Suprapubic skin (tissue), 4 donors: ENCODE data around the gene CUL1. TPM values are rescaled to one million over a fixed set of nuclear protein-coding genes. Genes with fewer than 3 reads are reported as not detected.

Experiments
- DNase-seq, 2 donors: peaks; one replicate each; pipeline ENCODE4 v3.0.0-alpha.2; 2019; ENCODE audit warnings: low spot score in 2 of 2
- H3K27ac ChIP-seq: fragments of 200-600 bp; sonication (generic); one replicate; pipeline ENCODE4 v1.5.1; 2019
- H3K27me3 ChIP-seq: fragments of 200-600 bp; sonication (generic); one replicate; pipeline ENCODE4 v1.5.1; 2019
- H3K36me3 ChIP-seq: fragments of 200-600 bp; sonication (generic); one replicate; pipeline ENCODE4 v1.5.1; 2019
- H3K4me1 ChIP-seq: fragments of 200-600 bp; sonication (generic); one replicate; pipeline ENCODE4 v1.5.1; 2019
- H3K4me3 ChIP-seq: fragments of 200-600 bp; sonication (generic); one replicate; pipeline ENCODE4 v1.5.1; 2019; ENCODE audit warnings: mild to moderate bottlenecking
- H3K9me3 ChIP-seq: fragments of 200-600 bp; sonication (generic); one replicate; pipeline ENCODE4 v1.5.1; 2019
- CTCF ChIP-seq, 2 donors: fragments of 200-600 bp in 1 of 2; fragments of 450-650 bp in 1 of 2; sonication (generic) in 1 of 2; IDR thresholded peaks; one replicate each; pipeline ENCODE4 v1.5.1; 2016 to 2019; ENCODE audit warnings: antibody characterized with exemption in 2 of 2, mild to moderate bottlenecking in 1 of 2, moderate library complexity in 1 of 2
- EP300 ChIP-seq: sonication (generic); formaldehyde crosslinking; IDR thresholded peaks from one replicate; pipeline ENCODE4 v1.6.1; 2017; ENCODE audit warnings: antibody characterized with exemption
- POLR2A ChIP-seq, 2 donors: fragments of 450-650 bp; IDR thresholded peaks; one replicate each; pipeline ENCODE4 v1.6.1; 2017; ENCODE audit warnings: antibody characterized with exemption in 2 of 2, mild to moderate bottlenecking in 2 of 2, moderate library complexity in 2 of 2
- POLR2AphosphoS5 ChIP-seq, 3 donors: sonication (generic); formaldehyde crosslinking; IDR thresholded peaks; one replicate each; pipeline ENCODE4 v1.6.1; 2017; ENCODE audit warnings: antibody characterized with exemption in 3 of 3
- WGBS: methylation state at CpG from one replicate; pipeline ENCODE4 v1.1.5; 2018; 5-methylcytosine and 5-hydroxymethylcytosine counted together
- total RNA-seq, 4 donors: library from RNA; depleted of rRNA; stranded (reverse); fragments of >200 nt; gene quantifications; one replicate each; pipeline ENCODE4 v1.1.0, GENCODE V29; 2016

CUL1 gene
- total RNA-seq, 4 donors from 2014 or later = 49.6 to 63.0 (median 56.6) TPM

DNA sequence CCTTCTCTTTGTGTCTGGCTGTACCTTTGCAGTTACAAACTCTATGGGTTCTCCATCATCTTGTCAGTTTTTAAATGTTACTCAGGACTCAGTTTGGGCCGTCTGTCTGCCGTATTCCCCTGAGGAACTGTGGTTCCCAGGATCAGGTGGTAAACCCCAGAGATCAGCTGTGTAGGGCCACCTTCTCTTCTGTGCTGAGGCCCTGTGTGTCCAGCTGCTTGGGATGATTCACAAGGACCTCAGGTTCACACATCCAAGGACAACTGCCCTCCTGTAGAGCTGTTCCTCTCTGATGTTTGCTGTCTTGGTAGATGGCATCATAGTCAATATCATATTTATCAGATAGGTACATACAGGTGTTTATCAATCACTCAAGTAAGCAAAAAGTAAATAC, 24.5 kb downstream of the CUL1 start:
- no peaks in the 10 kb centered on the region for H3K27me3 ChIP-seq
- WGBS = 91% methylated on average over 2 of the region's 2 CpGs
- no peak overlapping the region for H3K4me3 ChIP-seq
- no peak for TF ChIP-seq POLR2AphosphoS5 (IDR thresholded peaks at IDR 0.05)
- TF ChIP-seq EP300 = no peak
- TF ChIP-seq CTCF (IDR thresholded peaks at IDR 0.05) = no peak
- no peak for TF ChIP-seq POLR2A (IDR thresholded peaks at IDR 0.05)
- no peaks in the 10 kb centered on the region for H3K36me3 ChIP-seq
- no peak overlapping the region for H3K27ac ChIP-seq
- DNase-seq = no peak
- peaks cover 31% of the 10 kb centered on the region for H3K4me1 ChIP-seq
- H3K9me3 ChIP-seq = no peaks in the 10 kb centered on the region

DNA sequence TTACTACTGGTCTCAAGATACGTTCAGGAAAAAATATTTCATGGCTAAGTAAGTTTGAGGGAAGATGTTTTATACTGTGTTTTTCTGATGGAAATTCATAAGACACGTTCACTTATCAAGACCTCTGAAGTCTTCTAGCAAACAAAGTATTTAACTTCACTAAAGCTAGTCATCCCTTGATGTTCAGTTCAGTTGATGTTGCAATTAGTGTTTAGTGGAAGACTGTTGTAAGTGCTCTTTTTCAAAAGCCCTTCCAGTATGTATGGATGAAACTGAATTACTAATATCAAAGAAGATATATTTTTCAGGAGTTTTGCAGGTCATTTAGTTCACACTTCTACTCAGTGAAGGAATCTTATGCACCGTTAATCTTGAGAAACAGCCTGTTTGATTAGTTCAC, 25.1 kb downstream of the CUL1 start:
- H3K27ac ChIP-seq = no peak overlapping the region
- H3K4me3 ChIP-seq = no peak overlapping the region
- H3K27me3 ChIP-seq = no peaks in the 10 kb centered on the region
- no peaks in the 10 kb centered on the region for H3K9me3 ChIP-seq
- WGBS = 86% methylated on average over 3 of the region's 3 CpGs
- no peak for DNase-seq
- no peak for TF ChIP-seq CTCF (IDR thresholded peaks at IDR 0.05)
- TF ChIP-seq POLR2A (IDR thresholded peaks at IDR 0.05) = no peak
- TF ChIP-seq EP300 = no peak
- no peak for TF ChIP-seq POLR2AphosphoS5 (IDR thresholded peaks at IDR 0.05)
- no peaks in the 10 kb centered on the region for H3K36me3 ChIP-seq
- peaks cover 31% of the 10 kb centered on the region for H3K4me1 ChIP-seq

GRCh38 chr7:148726385-148726784, 27.7 kb downstream of the CUL1 start:
- Histone ChIP-seq H3K36me3 (peaks cover 12% of the 10 kb centered on the region), H3K4me3 (no peak overlapping the region), H3K27ac (no peak overlapping the region), H3K9me3 (no peaks in the 10 kb centered on the region), H3K4me1 (peaks cover 31% of the 10 kb centered on the region), H3K27me3 (no peaks in the 10 kb centered on the region)
- no peak for TF ChIP-seq POLR2AphosphoS5 (IDR thresholded peaks at IDR 0.05)
- no peak for DNase-seq
- WGBS = 54% methylated on average over 2 of the region's 2 CpGs

DNA sequence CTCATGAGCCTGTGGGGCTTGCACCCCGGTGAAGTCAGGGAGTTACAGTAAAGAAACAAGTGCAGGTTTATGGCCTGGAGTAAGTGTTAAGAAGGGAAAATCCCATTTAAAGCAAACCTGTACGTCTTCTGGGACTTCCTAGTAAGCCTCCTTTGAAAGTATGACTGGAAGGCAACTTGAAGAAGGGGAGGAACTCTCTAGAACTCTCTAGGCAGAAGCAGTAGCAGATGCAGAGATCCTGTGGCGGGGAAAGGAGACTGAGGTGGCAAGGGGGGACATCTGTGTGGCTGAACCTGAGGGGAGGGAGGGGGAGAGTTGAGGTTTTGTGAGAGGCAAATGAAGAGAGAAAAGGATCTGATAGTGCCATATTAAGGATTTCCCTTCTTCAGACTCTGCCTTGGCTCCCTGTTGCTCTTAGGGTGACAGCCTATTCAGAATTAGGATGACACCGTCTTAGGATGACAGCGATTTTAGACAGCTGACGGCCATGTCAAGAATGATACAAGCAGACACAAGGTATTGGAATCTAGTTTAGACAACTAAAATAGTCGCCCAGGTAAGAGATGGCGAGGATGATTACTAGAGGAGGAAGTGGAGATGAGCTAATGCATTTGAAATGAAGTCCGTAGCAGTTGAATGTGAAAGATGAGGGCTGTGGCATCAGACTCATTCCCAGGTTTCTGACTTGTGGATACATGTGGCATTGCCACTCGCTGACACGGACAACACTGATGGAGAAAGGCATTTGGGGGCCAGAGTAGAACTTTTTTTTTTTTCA, 29.0 kb downstream of the CUL1 start:
- no peak overlapping the region for H3K27ac ChIP-seq
- no peaks in the 10 kb centered on the region for H3K27me3 ChIP-seq
- peaks cover 23% of the 10 kb centered on the region for H3K36me3 ChIP-seq
- DNase-seq = no peak
- peaks cover 27% of the 10 kb centered on the region for H3K4me1 ChIP-seq
- WGBS = 79% methylated on average over 11 of the region's 11 CpGs
- no peaks in the 10 kb centered on the region for H3K9me3 ChIP-seq
- no peak overlapping the region for H3K4me3 ChIP-seq
- TF ChIP-seq CTCF (IDR thresholded peaks at IDR 0.05) (no peak), POLR2A (IDR thresholded peaks at IDR 0.05) (no peak), POLR2AphosphoS5 (IDR thresholded peaks at IDR 0.05) (no peak), EP300 (no peak)

GRCh38 chr7:148729984-148730733, 31.5 kb downstream of the CUL1 start:
- peaks cover 29% of the 10 kb centered on the region for H3K4me1 ChIP-seq
- TF ChIP-seq POLR2AphosphoS5 (IDR thresholded peaks at IDR 0.05) (no peak), CTCF (IDR thresholded peaks at IDR 0.05) (no peak), EP300 (no peak), POLR2A (IDR thresholded peaks at IDR 0.05) (no peak)
- 72% methylated on average over 12 of the region's 12 CpGs for WGBS
- no peak overlapping the region for H3K4me3 ChIP-seq
- no peak overlapping the region for H3K27ac ChIP-seq
- H3K27me3 ChIP-seq = no peaks in the 10 kb centered on the region
- no peak for DNase-seq
- peaks cover 36% of the 10 kb centered on the region for H3K36me3 ChIP-seq
- no peaks in the 10 kb centered on the region for H3K9me3 ChIP-seq
